BE2C (cell line): ENCODE data around the gene RCE1.

ENCODE experiments used
- DNase-seq: peaks from one replicate; pipeline ENCODE4 v3.0.0-alpha.2; 2020
- H3K27me3 ChIP-seq: fragments of 250-450 bp; sonication (Bioruptor Pico); 2 replicates; pipeline ENCODE4 v1.5.1; 2020; ENCODE audit warnings: mild to moderate bottlenecking
- H3K36me3 ChIP-seq: fragments of 250-450 bp; sonication (Bioruptor Pico); 2 replicates; pipeline ENCODE4 v1.5.1; 2020; ENCODE audit warnings: mild to moderate bottlenecking
- H3K4me1 ChIP-seq: fragments of 250-450 bp; sonication (Bioruptor Pico); 2 replicates; pipeline ENCODE4 v1.5.1; 2020
- H3K4me3 ChIP-seq: 2 replicates; pipeline ENCODE4 v1.5.1; 2011; ENCODE audit warnings: low read depth, low read length
- H3K9me3 ChIP-seq: fragments of 250-450 bp; sonication (Bioruptor Pico); 2 replicates; pipeline ENCODE4 v1.5.1; 2020
- TF ChIP-seq, protein P1 (sequence below): IDR thresholded peaks from 2 replicates; pipeline ENCODE4 v1.5.1; 2012; ENCODE audit warnings: mild to moderate bottlenecking, low read depth, low read length

RCE1 gene

DNA sequence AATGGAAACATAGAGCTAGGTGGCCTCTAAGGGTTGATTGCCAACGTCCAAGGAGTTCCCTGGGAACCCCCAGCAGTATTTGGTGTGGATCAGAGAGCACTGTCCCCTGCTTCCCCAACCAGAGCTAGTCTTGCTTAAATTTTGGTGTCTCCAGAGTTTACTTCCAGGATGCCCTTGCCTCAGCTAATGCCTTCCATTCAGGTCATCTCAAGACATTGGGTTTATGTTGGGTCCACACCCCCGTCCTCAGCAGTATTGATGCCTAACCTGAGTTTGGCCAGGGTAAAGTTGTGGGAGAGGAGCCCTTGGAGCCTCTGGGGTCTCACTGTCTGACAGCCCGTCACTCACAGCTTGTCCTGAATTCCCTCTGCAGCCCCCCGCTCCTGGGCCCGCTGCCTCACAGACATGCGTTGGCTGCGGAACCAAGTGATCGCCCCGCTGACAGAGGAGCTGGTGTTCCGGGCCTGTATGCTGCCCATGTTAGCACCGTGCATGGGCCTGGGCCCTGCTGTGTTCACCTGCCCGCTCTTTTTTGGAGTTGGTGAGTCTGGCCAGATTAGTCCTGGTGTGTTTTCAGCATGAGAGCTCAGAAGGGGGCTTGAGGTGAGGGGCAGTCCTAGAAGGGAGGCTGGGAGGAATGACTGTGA is 1.4 kb downstream of the RCE1 start:
- TF ChIP-seq, protein P1, sequence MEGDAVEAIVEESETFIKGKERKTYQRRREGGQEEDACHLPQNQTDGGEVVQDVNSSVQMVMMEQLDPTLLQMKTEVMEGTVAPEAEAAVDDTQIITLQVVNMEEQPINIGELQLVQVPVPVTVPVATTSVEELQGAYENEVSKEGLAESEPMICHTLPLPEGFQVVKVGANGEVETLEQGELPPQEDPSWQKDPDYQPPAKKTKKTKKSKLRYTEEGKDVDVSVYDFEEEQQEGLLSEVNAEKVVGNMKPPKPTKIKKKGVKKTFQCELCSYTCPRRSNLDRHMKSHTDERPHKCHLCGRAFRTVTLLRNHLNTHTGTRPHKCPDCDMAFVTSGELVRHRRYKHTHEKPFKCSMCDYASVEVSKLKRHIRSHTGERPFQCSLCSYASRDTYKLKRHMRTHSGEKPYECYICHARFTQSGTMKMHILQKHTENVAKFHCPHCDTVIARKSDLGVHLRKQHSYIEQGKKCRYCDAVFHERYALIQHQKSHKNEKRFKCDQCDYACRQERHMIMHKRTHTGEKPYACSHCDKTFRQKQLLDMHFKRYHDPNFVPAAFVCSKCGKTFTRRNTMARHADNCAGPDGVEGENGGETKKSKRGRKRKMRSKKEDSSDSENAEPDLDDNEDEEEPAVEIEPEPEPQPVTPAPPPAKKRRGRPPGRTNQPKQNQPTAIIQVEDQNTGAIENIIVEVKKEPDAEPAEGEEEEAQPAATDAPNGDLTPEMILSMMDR: no peak
- no peaks in the 10 kb centered on the region; the same call in 1 of the 2 replicates for H3K4me1 ChIP-seq

DNA sequence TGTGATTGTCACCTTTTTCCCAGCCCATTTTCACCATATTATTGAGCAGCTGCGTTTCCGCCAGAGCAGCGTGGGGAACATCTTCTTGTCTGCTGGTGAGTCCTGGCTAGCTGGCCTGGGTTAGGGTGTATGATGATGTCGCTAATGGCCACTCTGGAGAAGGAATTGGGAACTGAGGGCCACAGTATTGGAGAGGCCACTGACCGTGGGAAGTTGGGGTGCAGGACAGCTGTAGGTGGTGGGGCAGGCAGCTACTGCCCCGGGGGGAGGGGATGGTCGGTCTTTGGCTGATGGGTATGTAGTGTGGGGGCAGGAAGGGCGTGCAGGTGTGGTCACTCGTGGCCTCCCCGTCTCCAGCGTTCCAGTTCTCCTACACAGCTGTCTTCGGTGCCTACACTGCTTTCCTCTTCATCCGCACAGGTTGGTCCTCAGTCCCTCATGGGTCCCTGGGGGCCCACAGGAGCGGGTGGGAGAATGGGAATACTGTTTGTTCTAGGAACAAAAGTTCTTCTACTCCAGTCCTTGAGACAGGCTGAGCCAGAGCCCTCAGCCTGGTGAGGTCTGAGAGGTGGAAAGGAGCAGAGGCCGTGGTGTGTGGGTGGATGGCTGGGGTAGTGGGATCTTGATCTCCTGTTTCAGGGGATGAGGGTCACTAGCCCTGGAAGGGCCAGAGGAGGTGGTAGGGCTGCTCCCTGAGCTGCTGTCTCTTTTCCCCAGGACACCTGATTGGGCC is 2.1 kb downstream of the RCE1 start:
- no peak for DNase-seq
- peaks cover 43% of the 10 kb centered on the region for H3K36me3 ChIP-seq
- H3K4me3 ChIP-seq: no peak overlapping the region
- TF ChIP-seq, protein P1: no peak
- H3K9me3 ChIP-seq: no peaks in the 10 kb centered on the region
- H3K4me1 ChIP-seq: no peaks in the 10 kb centered on the region; the same call in 1 of the 2 replicates
- H3K27me3 ChIP-seq: no peaks in the 10 kb centered on the region

More for the DNA sequence above, 1.4 kb downstream of the RCE1 start:
- Histone ChIP-seq H3K36me3 (peaks cover 36% of the 10 kb centered on the region), H3K9me3 (no peaks in the 10 kb centered on the region), H3K4me3 (peak overlapping the region; percentile 82), H3K27me3 (no peaks in the 10 kb centered on the region)
- DNase-seq: no peak

DNA sequence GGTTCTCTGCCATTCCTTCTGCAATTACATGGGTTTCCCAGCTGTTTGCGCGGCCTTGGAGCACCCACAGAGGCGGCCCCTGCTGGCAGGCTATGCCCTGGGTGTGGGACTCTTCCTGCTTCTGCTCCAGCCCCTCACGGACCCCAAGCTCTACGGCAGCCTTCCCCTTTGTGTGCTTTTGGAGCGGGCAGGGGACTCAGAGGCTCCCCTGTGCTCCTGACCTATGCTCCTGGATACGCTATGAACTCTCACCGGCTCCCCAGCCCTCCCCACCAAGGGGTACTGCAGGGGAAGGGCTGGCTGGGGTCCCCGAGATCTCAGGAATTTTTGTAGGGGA is 2.6 kb downstream of the RCE1 start:
- peak; percentile 11 for DNase-seq
- peaks cover 47% of the 10 kb centered on the region for H3K36me3 ChIP-seq
- H3K27me3 ChIP-seq: no peaks in the 10 kb centered on the region
- TF ChIP-seq, protein P1: 0 out of 2 replicates have a peak, but pooled peaks have one; percentile 15
- H3K9me3 ChIP-seq: no peaks in the 10 kb centered on the region
- no peaks in the 10 kb centered on the region; the same call in 1 of the 2 replicates for H3K4me1 ChIP-seq
- no peak overlapping the region for H3K4me3 ChIP-seq

DNA sequence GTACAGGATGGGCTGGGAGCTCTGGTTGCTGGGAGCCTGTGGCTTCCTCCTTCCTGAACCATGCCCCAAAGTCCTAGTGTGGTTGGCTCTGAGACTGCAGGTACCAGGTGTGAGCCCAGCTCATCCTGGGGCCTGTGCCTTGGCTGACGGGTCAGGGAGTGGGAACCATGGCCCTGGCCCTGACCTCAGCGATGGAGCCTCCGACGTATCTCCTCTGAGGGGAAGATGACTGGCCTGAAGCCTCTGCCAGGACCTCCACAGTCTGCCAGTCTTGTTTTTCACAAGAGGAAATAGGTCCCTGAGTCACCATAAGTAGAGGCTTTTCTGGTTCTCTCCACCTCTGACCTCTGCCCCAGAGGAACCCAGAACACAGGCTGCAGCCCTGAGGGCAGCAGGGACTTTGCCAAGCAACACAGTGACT is 3.4 kb downstream of the RCE1 start:
- no peaks in the 10 kb centered on the region for H3K9me3 ChIP-seq
- no peaks in the 10 kb centered on the region for H3K27me3 ChIP-seq
- peaks cover 47% of the 10 kb centered on the region for H3K36me3 ChIP-seq
- H3K4me1 ChIP-seq: no peaks in the 10 kb centered on the region; the same call in 1 of the 2 replicates
- H3K4me3 ChIP-seq: no peak overlapping the region
- TF ChIP-seq, protein P1: no peak
- no peak for DNase-seq

DNA sequence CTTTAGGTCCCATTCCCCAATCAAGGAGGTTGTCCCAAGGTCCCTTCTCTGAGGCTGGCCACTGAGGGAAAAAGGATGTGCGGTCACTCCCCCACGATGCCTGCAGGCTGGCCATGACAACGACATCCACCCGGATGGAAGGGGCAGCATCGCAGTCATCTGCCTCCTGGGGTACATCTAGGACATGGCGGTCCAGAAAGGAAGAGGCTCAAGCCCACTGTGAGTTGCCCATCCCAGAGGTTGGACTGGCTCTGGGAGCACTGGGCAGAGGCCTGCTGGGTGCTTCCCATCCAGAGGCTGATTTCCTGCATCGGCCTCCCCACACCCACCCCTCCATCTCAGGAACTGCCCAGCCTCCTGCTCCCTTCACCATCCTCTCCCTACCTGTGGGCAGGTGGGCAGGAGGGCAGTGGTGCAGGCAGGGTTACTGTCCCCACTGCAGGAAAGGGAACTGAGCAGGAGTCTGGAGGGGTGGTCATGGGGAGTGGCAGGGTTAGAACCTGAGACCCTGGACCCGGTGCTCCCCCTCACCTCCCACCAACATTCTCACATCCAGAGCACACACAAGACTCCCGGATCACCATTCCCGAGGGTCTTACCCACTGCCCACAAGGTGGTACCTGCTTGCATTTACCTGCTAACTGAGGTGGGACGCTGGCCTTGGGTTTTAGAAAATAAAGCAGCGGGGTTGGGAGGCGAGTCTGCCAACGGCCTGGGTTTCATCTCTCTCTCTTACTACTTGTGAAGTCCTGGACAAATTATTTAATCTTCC is 4.4 kb downstream of the RCE1 start:
- peaks cover 47% of the 10 kb centered on the region for H3K36me3 ChIP-seq
- TF ChIP-seq, protein P1: no peak
- no peaks in the 10 kb centered on the region for H3K4me1 ChIP-seq
- DNase-seq: peak; percentile 9
- H3K4me3 ChIP-seq: no peak overlapping the region
- H3K27me3 ChIP-seq: no peaks in the 10 kb centered on the region
- H3K9me3 ChIP-seq: no peaks in the 10 kb centered on the region
